GM19043 (cell line): Measurements from ENCODE around the gene DNAH7.

Source experiments
- ATAC-seq: cut with Tn5 transposase; IDR thresholded peaks from one replicate; pipeline ENCODE4 v1.9.1; 2021; ENCODE audit warnings: low read depth; ENCODE audit not compliant: unreplicated experiment

Gene DNAH7

DNA sequence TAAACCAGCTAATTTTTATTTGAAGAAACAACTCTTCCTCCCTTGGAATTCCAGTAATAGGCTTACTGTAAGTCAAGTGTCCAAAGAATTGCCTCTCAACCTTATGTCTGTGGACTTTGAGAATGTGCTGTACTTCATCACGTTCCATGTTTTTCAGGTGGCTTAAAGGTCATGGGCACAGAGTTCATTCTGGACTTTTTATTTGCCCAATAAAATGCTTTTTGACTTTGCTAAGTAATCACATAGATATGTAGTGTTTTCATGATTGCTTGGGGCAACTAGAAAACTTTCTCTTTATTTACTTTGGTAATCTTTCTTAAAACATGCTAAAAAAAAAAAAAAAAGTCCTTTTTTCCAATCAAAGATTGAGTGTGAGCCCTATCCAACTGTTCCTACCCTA, 10.4 kb upstream of the DNAH7 start:
- no peak for ATAC-seq

DNA sequence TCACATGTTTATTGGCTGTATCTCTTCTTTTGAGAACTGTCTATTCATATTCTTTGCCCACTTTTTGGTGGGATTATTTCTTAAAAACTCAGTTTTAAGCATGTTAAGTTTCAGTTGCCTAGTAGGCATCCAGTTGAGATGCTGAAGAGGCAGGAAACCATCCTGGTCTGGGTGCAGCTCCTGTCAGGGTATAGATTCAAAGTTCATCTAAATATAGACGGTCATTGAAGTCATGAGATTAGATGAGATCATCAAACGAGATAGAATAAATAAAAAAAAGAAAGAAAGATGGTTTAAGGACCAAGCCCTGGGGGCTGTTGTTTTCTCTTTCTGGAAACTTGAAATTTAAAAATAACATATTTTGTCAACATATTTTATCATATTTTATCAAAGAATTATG, 9.2 kb upstream of the DNAH7 start:
- ATAC-seq = no peak

DNA sequence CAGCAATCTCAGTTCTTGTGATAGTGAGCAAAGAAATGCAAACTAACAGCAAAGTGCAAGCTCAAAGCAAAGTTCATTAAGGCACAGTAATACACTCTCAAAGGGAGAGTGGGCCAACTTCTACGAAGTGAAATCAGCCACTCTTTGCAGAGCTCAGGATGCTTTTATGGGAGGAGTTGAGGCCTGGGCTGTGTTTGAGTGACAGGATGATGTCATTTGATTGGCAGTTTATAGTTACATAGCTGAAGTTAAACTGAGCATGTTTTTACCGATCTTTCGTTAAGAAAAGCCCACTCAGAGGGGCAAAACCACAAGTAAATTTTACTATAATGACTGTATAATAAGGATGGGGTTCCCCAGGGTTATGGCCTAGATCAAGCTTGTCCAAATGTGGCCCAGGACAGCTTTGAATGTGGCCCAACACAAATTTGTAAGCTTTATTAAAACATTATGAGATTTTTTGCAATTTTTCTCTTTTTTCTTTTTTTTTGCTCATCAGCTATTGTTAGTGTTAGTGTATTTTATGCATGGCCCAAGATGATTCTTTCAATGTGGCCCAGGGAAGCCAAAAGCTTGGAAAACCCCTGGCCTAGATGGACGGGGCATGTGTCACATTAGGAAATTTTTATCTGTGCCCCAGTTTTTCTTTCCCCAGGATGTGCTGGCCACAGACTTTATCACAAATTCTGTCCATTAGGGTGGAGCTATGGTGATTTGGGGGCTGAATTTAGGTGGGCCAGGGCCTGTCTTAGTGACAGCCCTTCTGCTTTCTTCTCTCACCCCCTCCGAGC, 8.3 kb upstream of the DNAH7 start:
- ATAC-seq = no peak

DNA sequence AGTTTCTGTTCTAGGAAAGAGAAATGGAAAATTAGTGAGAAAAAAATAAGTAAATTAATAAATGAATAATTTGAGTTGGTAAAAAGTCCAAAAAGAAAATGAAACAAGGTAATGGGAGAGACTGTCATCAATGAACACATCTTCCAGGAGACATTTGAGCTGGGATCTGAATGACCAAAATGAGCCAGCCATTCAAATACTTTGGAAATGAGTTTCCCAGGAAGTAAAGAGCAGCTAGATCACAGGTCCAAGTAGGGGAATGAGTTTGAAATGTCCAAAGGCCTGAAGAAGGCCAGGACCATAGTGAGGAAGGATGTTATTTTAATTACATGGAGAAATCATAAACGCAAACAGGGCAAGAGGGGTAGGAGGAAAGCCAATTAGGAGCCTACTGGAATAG, 6.6 kb upstream of the DNAH7 start:
- ATAC-seq = no peak

DNA sequence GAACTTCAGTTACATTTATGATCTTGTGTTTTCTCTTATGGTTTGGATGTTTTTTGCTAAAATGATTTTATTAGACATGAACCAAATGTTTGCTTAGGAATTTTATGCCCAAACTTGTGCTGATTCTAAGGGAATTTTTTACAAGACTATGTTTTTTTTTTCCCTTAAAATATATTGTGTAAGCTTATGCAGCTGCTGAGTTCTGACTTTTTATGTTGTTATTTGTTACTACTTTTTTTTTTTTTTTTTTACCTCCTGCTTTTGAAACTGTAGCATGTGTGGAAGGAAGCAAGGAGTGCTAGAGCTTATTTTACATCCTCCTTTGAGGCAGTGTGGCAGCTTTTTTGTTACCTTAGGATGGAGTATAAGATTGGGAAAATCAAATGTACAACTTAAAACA, 6.0 kb upstream of the DNAH7 start:
- no peak for ATAC-seq

DNA sequence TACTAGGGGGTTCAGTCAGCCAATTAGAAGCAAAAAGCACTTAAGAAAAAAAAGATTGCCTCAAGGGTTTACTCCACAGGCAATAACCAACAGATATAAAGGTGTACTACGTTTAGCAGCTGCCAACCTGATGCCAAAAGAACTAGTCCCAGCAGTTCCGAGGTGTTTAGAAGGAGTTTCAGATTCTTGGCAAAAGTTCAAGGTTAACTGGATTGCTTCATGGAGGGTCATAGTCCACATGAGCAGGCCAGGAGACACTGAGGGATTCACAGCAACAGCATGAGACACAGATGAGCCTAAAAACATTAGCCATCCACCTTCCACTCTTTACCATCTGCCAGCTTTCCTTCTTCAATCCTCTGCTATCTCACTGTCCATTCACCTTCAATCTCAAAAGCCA, 4.9 kb upstream of the DNAH7 start:
- no peak for ATAC-seq

DNA sequence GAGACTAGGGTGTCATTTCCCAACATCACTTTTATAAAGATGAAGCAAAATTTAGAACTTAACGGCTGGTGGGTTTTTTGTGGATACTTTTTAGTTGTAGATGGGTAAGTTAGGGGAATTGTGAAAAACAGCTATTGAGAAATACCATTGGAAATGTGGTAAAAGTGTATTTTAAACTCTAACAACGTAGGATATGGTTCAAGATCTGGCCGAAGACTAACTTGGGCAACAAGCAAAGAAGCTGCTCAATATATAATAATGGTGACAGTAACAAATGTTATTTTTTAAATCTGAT, 1.6 kb downstream of the DNAH7 start:
- no peak for ATAC-seq

DNA sequence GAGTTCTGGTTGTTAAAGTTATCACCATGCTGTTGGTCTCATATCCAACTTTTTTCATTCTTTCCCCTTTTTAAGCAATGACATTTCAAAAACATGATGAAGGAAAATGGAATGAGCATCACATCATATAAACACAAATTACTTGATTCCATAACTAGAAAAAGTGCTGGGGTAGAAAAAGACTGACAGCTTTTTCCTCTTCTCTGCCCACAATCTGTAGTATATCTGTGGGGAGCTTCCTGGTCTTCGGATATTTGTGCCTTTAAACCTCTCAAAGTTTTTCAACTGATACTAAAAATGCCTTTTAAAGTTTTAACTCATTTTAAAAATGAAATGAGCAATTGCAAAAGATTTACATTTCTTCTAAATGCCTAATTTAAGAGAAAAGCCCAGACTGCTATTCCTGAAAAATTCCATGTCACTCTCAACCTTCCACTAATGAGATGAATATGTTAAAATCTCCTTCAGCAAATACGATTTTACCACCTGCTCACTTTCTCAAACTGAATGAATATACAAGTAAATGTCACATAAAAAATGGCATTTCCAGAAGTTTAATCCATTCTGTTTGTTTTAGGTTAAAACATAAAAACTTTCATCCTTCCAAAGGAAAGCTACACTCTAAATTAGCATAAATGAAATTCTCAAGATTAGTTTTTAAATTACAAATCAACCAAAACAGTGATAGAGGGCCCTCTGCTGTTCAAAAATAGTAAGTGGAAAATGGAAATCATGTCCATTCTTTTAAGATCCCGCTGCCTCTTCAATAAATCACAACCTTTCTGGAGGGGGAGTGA, 2.1 kb downstream of the DNAH7 start:
- no peak for ATAC-seq

DNA sequence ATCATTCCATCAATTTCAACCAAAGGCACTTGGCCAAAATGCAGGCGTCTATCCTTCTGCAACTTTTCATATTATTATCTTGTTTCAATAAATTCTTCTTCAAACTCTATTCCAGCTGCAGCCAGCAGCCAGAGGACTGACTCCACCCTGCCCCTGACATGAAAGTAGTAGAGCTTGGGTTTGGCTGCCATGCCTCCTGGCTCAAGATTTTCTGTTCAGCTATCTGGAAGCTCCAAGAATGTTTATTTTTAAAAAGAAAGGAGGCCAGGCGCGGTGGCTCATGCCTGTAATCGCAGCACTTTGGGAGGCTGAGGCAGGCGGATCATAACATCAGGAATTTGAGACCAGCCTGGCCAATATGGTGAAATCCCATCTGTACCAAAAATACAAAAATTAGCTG, 4.9 kb downstream of the DNAH7 start:
- ATAC-seq = no peak

DNA sequence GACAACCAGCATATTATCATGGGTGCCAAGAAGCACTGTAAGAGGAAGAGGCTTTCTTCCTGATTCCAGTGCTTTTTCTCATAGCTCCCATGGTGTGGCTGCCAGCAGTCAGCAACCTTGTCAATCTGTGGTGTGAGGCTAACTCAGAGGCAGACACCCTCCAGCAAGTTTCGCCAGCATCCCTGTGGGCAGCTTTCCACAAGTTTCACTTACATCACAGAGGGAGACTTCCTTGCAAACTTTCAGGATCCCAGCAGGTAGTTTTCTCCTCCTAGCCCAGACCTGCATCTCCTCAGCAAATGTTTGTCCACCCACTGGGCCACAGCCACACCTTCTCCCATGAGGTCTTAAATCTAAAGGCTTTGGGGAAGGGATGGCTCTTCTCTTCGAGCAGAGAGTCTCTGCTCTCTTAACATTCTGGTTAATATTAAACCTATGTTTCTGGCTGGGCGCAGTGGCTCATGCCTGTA, 9.1 kb downstream of the DNAH7 start:
- no peak for ATAC-seq

DNA sequence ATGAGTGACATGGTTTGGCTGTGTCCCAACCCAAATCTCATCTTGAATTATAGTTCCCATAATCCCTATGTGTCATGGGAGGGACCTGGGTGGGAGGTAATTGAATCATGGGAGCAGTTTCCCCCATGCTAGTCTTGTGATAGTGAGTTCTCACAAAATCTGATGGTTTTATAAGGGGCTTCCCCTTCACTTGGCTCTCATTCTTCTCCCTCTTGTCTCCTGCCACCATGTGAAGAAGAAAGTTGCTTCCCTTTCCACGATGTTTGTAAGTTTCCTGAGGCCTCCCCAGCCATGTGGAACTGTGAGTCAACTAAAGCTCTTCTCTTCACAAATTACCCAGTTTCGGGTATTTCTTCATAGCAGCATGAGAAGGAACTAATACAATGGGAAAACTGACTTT, 14.0 kb downstream of the DNAH7 start:
- no peak for ATAC-seq

DNA sequence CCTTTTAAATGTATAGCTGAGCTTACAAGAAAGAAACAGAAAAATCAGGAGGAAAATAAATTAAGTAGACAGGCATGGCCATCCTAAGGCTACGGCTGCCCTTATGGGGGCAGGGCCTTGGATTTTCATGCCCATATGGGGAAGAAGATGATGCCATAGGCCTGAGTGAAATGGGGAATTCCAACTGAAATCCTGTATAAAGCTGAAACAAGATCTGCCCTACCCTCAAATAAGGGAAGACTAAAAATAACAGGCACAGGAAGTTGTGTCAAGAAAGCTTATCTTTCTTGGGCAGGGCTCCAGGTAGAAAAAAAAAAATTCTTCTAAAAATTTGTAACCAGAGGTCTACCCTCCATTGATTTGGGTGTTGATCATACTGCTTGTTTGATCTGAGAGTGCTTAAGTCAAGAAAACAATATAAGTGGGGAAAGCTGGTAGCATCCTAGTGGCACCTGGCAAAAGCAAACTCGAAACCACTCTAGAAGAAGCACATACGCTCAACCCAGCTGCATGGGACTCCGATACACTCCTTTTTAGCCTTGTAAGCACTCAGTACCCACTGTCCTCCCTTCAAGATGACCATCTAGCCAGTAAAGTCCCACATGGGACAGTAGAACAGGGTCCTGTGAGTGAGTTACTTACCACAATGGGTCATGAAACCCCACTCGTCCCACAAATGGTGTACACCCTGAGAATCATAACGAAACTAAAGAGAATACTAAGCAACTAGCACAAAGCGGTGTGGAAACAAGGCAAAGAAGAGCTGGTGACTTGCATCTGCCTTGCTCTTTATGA, 22.3 kb downstream of the DNAH7 start:
- no peak for ATAC-seq

DNA sequence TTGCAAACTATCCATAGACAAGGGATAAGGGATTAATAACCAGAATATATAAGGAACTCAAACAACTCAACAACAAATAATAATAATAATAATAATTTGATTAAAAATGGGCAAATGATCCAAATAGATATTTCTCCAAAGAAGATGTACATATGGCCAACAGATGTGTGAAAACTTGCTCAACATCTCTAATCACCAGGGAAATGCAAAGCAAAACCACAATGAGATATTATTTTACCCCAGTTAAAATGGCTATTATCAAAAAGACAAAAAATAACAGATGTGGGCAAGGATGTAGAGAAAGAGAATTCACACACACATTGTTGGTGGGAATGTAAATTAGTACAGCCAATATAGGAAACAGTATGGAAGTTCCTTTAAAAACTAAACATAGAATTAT, 26.9 kb downstream of the DNAH7 start:
- no peak for ATAC-seq

DNA sequence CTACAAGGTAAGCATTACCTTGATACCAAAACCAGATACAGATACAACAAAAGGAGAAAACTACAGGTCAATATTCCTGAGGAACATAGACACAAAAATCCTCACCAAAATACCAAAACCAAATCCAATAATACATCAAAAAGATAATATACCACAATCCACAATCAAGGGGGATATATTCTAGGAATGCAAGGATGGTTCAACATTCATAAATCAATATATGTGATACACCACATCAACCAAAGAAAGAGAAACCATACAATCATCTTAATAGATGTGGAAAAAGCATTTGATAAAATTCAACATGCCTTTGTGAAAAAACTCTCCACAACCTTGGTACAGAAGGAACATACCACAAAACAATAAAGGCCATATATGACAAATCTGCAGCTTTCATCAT, 28.4 kb downstream of the DNAH7 start:
- ATAC-seq = no peak

DNA sequence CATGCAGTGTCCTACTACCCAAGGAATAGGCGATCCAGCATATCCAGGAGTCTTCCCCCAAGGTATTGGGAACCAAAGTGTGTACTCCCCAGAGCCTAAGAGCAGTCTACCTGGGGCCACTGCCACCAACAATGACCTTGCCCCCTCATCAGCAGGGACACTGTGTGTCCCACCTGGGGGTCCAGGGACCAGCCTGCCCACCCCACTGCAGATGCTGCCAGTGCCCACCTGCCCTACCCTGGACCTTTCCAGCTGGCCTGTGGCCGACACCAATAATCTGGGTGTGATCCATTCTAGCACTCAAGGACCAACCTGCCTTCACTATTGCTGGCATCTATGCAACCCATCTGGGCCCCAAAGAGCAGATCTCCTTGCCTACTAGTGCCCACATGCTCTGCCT, 32.2 kb downstream of the DNAH7 start:
- ATAC-seq = no peak

DNA sequence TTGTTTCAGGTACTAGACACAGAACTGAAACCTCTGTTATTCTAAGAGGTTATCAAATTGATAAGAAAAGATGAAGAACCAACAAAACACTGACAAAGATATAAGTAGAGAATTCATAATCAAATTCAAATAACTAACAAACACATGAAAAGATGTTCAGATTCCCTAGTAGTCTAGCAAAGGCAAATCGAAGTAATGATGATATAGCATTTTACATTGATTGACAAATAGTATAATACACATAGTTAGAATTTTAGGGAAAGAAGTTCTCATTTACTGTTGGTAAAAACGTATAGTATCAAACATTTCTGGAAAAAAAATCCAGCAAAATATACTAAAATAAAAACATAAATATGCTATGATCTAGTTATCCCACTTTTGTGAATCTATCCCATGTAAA, 50.6 kb downstream of the DNAH7 start:
- ATAC-seq = no peak

DNA sequence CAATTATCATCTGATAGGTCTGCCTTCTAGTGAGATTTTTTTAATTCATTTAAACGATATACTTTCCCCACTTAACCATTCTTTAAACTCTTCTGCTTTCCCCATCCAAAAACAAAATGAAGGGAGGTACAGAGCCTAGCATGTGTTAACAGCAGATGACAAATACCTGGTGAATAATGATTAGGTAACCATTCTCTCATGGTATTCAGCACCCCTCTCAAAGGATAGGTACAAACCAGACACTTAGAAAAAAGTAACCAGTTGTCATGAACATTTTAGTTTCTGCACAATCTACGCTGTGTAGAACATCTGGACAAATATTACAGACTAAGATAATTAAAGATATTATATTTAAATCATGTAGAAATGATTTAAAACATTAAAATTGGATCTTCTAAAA, 56.3 kb downstream of the DNAH7 start:
- no peak for ATAC-seq

DNA sequence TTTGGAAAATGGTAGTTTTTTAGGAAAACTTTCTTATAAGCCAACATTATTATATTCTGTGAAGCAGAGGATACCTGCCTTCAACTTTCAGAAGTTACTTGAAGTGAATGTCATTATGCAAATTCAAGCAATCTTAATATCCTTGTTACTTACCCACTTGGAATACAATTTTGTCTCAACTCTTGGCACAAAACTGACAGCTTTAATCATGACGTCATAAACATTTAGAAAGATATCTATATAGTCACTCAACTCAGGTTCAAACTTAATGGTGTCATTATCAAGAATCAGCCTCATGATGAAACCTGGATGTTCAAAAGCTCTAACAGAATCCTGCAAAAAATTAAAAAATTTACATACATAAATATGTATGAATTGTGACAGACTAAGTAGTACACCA, 68.1 kb downstream of the DNAH7 start:
- ATAC-seq = no peak

DNA sequence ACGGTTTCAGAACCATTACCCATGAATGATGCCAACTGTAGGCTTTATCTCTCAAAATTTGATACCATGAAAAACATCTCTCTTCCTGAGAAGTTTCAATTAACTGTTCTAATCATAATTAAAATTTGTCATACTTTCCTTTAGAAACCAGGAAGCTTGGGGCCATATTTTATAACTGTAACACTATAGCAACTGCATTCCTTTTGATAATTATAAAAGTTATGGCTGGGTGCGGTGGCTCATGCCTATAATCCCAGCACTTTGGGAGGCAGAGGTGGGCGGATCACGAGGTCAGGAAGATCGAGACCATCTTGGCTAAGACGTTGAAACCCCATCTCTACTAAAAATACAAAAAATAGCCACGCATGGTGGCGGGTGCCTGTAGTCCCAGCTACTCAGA, 70.6 kb downstream of the DNAH7 start:
- ATAC-seq = no peak

DNA sequence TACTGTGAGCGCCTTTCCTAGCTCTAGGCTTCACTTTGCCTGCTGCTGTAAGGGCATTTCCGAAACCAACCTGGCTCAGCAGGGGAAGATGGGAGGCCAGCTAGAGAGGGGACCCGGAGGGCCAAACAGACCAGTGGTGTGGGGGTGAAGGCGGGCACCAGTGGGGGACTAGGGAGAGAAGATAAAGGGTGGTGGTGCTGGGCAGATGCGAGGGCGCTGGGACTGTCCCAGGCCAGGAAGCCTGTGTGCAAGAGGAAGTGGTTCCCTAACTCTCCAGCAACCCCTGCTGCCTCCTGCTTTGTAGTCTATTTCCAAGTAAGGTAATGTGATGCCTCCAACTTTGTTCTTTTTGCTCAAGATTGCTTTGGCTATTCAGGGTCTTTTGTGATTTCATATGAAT, 73.1 kb downstream of the DNAH7 start:
- ATAC-seq = no peak

DNA sequence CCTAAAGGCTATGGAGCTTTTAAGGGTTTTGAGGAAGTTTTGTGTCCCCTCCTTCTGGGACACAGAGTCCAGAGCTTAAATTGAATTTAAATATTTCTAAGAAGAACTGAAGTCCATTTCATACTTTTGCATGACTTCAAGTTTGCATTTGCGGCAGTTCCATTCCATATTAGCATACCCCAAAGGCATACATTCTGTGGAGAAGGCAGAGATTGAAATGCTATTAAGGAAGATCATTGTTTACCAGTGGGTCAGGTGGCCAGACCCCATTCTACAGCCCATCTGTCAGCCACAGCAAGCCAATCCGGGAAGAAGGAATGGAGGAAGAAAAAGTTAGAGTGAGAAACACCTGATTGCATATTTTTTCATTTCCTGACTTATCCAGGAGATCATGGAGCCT, 75.0 kb downstream of the DNAH7 start:
- no peak for ATAC-seq

DNA sequence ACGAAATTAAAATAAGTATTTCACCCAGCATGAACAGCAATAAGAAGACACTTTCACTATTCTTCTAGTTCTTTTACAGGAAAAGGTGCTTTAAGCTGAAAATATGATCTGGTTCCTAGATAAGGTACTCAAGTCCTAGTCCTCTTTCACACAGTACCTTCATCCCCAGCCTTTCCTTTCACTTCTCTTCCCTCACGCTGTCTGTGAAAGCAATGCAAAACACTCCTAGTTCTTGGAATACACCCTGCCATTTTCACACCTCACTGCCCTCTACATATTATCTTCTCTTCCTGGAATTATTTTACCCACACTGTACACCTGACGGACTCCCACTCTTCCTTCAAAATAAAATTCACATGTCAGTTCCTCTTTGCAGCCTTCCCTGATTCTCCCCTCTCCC, 82.9 kb downstream of the DNAH7 start:
- no peak for ATAC-seq
